ENCODE data around the gene OR51B6. TPM values are rescaled to one million over a fixed set of nuclear protein-coding genes. Genes with fewer than 3 reads are reported as not detected.
"Not testable (repeated sequence)": the region's sequence is repeated elsewhere in the genome, so short reads cannot be mapped to it uniquely, and the experiment has no call there.

OR51B6 gene, protein sequence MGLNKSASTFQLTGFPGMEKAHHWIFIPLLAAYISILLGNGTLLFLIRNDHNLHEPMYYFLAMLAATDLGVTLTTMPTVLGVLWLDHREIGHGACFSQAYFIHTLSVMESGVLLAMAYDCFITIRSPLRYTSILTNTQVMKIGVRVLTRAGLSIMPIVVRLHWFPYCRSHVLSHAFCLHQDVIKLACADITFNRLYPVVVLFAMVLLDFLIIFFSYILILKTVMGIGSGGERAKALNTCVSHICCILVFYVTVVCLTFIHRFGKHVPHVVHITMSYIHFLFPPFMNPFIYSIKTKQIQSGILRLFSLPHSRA
- not detected for polyA plus RNA-seq (ENCODE audit: insufficient read length in 4 of 4)

DNA sequence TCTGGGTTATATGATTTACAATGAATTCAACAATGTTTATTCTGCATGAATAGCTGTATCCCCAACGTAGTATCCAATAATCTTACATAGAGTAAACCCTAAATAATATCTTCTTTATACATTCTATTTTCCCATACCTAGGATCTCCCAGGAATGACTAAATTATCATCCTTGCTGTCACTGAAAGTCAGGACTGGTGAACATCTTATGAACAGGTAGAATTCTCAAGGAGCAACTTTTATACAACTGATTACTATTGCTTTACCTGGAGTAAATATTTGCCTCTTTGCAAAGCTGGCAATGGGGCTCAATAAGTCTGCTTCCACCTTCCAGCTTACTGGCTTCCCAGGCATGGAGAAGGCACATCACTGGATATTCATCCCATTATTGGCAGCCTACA is at the start of gene OR51B6:
Gene OR51B6 (plus strand): TSS at position 301 of the 400 bp plus-strand sequence. CDS start 0 bp downstream, at position 301.
- no peak for DNase-seq (ENCODE audit: low read depth in 4 of 4, low spot score in 3 of 4)

DNA sequence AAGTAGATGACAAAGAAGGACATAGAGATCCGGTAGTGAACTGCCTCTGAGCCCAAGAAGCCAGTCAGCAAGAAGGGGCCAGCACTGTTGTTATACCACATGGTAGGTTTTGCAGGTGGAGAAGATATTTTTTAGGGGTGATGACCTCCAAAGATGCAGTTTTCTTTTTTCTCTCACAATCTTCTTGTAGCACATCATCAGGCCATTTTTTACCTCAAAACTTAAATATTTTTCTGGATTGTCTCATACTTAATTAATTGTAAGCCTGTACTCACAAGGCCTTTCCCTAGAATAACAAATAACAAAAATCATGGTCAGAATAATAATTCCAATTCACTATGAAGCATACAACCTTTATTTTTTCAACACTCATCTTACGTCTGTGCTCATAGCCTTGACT is 49.5 kb upstream of the OR51B6 start, which contains the start of gene OR51B4:
Gene OR51B4 (minus strand): TSS at position 101 of the 400 bp plus-strand sequence. CDS start 0 bp downstream, at position 101.
- no peak for DNase-seq (ENCODE audit: low read depth in 4 of 4, low spot score in 3 of 4)

DNA sequence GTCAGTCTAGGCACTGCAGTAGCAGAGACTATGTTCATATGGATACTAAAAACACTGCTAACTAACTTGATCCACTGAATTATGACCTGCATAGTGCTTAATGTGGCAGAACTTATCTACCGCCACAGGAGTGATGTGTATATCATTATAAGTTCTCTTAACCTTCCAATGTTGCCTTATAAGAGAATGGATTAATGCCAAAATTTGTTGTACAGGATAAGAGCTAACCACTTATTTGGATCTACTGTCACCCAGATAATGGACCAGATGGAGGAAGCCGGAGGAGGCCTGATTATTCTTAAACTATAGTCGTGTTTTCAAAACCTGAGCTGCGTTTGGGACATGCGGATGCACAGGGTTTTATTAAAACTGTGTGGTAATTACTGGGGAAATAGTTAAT is 47.7 kb upstream of the OR51B6 start:
- DNase-seq (ENCODE audit: low read depth in 4 of 4, low spot score in 3 of 4): no peak

DNA sequence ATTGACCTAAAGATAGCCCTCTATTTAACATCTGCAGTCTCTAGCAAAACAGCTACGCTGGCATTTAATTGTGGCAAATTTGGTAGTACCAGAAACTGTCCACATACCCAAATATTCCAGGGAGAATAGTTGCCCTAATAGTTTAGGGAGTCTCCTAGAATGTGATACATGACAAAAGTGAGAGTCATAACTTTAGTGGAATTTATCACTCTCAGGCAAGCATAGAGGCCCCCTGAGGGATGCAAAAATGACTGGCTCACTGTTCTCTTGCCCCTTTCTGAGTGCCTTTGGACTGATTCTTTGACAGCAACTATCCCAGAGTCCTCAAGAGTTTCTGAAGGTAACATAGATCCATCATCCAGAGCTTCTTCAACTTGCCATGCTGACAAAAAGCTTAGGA is 47.3 kb upstream of the OR51B6 start:
- no peak for DNase-seq (ENCODE audit: low read depth in 4 of 4, low spot score in 3 of 4)

DNA sequence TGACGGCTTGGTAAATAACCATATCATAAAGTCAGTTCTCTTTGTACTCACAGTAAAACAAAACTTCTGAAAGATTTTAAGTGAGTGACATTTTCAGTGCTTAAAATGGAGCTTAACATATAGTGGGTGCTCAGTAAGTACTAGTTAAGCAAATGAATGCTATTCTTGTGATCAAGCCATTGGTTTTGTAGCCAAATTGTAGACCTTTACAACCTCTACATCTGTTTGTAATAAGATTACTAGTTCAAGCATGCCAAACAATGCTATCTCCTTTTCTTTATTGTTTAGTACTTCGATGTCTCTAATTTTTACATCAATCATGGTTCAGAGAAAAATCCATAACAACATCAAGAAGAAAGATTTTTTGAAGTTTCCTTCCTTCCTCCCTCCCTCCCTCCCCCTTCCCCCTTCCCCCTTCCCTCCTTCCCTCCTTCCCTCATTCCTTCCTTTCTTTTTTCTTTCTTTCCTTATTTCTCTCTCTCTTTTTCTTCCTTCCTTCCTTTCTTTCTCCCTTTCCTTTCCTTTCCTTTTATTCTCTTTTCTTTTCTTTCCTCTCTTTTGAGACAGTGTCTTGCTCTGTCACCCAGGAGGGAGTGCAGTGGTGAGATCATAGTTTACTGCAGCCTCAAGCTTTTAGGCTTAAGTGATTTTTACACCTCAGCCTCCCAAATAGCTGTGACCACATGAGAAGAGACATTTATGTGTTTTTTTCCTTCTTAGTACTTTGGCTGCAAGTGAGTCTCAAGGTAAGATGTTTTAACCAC is 43.9 kb upstream of the OR51B6 start:
- no peak for DNase-seq (ENCODE audit: low read depth in 4 of 4, low spot score in 3 of 4)

DNA sequence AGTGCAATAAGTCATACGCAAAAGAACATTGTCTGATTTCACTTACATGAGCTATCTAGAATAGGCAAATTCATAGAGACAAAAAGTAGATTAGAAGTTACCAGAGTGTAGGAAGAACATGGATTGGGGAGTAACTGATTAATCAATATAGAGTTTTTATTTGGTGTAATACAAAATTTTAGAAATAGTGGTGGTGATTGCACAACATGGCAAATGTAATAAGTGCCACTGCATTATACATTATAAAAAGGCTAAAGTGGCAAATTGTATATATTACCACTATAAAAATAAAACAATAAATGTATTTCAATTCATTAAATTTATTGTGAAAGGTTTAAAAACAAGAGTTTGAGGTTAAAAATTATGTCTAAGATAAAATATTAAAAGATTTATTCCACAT is 40.9 kb upstream of the OR51B6 start:
- no peak for DNase-seq (ENCODE audit: low read depth in 4 of 4, low spot score in 3 of 4)

DNA sequence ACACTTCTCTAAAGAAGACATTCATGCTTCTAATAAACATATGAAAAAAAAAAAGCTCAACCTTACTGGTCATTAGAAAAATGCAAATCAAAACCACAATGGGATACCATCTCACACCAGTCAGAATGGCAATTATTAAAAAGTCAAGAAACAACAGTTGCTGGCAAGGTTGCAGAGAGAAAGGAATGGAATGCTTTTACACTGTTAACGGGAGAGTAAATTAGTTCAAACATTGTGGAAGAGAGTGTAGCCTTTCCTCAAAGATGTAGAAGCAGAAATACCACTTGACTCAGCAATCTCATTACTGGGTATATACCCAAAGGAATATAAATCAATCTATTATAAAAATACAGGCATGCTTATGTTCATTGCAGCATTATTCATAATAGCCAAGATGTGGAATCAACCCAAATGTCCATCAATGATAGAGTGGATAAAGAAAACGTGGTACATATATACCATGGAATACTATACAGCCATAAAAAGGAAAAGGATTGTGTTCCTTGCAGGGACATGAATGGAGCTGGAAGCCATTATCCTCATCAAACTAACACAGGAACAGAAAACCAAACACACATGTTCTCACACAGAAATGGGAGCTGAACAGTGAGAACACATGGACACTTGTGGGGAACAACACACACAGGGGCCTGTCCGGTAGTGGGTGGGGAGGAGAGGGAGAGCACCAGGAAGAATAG is 37.8 kb upstream of the OR51B6 start:
- not testable (repeated sequence) for DNase-seq (ENCODE audit: low read depth in 4 of 4, low spot score in 3 of 4)

DNA sequence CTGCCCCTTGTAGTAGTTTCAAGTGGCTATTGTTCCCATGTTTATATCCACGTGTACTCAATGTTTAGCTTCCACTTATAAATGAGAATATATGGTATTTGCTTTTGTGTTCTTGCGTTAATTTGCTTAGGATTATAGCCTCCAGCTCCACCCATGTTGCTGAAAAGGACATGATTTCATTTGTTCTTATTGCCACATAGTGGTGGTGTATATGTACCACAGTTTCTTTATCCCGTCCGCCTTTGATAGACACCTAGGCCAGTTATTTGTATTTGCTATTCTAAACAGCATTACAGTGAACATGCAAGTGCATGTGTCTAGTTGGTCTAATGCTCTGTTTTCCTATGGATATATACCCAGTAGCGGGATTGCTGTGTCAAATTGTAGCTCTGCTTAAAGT is 34.0 kb upstream of the OR51B6 start:
- DNase-seq (ENCODE audit: low read depth in 4 of 4, low spot score in 3 of 4): no peak

DNA sequence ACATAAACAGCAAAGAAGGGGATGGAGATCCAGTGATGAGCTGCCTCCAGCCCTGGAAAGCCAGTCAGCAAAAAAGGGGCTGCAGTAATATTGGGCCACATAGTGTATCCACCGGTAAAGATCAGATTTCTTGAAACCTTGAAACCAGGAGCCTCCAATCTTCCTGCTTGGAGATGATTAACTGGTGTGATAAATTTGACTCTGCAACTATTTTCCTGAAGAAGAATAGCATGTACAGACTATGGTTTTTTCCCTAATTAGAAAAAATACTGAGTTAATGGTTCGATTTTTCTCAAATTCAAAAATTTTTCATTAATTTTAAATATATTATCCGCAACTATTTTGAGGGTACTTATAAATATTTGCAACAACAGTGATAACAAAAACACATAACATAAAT is 27.1 kb upstream of the OR51B6 start, which contains the start of gene OR51B2:
Gene OR51B2 (minus strand): TSS at position 101 of the 400 bp plus-strand sequence. CDS start 0 bp downstream, at position 101.
- no peak for DNase-seq (ENCODE audit: low read depth in 4 of 4, low spot score in 3 of 4)

DNA sequence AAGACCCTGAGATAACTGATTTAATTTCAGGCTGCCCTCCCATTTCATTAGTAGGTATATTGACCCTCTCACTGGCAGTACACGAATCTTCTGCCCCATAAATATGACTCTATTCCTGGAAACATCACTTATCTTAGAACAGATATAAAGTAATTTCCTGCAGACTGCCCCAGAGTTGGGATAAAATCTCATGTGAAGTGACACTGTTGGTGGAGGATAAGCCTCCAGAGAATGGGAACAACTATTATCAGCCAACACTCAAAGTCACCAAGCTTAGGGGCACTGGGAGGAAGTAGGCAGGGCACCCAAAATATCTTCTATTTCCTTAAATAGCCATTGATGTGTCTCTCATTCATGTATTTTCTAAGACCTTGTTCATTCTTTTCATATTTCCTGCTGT is 16.1 kb upstream of the OR51B6 start:
- no peak for DNase-seq (ENCODE audit: low read depth in 4 of 4, low spot score in 3 of 4)

DNA sequence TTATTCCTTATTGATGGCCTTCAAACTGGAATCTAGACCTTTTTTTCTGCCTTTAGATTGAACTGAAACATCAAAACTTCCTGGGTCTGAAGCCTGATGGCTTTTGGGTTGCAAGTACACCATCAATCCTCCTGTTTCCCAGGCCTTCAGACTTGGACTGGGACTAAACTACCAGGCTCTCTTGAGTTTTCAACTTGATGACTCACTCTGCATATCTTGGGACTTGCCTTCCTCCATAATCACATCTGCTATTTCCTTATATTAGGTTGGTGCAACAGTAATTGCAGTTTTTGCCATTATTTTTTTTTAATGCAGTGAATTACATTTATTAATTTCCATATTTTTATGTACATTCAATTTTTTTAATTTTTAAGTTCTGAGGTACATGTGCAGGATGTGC is 15.0 kb upstream of the OR51B6 start:
- DNase-seq (ENCODE audit: low read depth in 4 of 4, low spot score in 3 of 4): no peak

DNA sequence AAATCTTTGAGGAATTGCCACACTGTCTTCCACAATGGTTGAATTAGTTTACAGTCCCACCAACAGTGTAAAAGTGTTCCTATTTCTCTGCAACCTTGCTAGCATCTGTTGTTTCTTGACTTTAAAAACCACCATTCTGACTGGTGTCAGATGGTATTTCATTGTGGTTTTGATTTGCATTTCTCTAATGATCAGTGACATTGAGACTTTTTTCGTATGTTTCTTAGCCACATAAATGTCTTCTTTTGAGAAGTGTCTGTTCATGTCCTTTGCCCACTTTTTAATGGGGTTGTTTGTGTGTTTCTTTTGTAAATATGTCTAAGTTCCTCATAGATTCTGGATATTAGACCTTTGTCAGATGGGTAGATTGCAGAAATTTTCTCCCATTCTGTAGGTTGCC is 14.1 kb upstream of the OR51B6 start:
- DNase-seq (ENCODE audit: low read depth in 4 of 4, low spot score in 3 of 4): not testable (repeated sequence)

DNA sequence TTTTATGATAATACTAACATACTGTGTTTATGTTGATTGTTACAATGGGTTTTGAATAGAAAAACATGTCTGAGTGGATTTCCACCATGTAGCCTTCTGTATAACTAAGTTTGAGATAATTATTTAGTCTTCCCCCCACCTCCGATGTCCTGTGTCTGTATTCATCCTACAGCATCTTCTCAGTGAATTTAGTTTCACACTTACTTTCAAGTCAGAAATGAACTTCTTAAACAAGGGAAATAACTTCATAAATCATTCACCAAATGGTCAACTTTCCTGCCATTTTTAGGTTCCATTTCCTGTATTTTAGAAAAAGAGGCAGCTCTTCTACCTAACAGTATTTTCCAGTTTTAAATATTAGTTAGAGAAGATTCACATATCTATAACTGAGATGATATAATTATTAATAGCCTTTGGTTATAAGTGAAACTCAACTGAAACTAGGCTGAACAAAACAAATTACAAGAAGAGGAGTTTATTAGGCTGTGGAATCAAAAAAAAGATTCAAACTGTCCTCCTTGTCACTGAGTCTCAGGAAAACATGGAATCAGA is 11.5 kb upstream of the OR51B6 start:
- no peak for DNase-seq (ENCODE audit: low read depth in 4 of 4, low spot score in 3 of 4)

DNA sequence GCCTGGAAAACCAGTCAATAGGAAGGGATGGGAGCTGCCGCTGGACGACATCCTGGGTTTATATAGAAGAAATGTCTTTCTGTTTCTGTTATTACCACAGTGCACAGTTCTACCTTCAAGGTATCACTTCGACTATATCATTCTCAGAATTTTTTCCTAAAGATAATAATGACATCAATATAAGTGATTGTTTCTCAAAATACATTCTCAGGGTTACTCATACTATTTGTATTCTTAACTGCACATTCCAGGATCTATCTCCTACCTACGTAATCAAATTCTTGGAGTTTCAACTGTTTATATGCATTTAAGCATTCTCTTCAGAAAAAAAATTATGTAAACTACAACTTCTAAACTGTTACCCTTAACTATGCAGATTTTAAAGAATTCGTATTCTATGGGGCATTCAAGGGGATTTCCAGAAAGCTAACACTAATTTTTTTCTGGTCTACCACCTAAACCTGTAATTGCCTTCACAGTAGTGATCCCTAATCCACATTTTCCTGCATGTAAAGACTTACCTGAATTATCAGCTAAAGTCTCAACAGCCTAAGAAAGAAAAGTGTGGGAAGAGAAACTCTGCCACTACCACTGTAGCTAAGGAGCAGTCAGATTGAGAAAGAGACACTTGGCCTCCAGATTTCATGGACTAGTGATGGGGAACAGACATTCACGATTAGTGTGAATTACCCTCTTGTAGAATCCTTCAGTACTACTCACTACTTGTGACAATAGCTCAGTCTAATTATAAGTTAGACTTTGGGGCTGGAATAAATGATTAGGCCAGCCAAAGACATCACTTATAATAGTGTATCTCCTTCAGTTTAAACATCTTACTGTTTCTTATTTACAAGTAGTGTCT is 7.6 kb upstream of the OR51B6 start, which contains the start of gene OR51B5:
Gene OR51B5 (minus strand): TSS at position 51 of the 862 bp plus-strand sequence. CDS start 0 bp downstream, at position 51.
- no peak for DNase-seq (ENCODE audit: low read depth in 4 of 4, low spot score in 3 of 4)

DNA sequence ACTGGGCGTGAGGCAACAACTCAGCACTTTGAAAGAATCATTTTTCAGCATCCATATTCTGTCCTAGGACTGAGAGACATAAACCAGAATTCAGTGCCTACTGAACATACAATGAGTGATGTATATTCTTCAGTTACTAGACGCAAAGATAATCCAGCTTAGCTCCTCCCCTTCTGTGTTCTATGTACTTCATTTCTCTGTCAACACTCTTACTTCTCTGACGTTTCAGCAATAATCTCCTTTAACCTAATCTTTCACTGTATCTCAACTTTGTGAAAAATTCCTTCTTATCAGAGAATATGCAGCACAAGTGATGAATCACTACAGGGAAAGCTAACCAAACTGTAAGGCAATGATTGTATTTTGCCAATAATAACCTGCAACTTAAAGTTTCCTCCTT is 5.5 kb upstream of the OR51B6 start:
- DNase-seq (ENCODE audit: low read depth in 4 of 4, low spot score in 3 of 4): no peak

DNA sequence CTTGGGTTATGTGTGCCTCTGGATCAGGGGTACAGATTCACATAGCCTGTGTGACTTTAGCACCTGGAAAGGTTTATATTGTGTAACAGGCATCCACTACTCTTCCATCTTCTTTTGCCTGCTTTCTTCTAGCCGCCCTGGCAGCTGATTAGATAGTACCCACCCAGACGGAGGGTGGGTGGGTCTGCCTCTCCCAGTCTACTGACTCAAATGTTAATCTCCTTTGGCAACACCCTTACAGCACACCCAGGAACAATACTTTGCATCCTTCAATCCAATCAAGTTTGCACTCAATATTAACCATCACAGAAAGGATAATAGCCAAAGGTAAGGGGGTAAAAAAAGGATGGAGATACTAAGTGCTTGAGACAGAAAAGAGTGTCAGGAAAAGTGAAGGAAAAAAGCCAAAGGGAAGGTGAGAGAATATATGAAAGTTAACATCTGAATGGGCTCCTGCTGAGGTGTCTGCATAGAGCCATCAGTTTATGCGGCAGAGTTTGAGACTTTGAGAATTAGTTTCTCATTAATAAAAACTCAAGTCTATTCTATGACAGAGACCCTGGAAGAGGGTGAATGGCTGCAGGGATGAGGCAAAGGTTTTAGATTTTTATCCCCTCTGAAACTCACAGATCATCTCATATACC is 2.6 kb upstream of the OR51B6 start:
- DNase-seq (ENCODE audit: low read depth in 4 of 4, low spot score in 3 of 4): no peak

DNA sequence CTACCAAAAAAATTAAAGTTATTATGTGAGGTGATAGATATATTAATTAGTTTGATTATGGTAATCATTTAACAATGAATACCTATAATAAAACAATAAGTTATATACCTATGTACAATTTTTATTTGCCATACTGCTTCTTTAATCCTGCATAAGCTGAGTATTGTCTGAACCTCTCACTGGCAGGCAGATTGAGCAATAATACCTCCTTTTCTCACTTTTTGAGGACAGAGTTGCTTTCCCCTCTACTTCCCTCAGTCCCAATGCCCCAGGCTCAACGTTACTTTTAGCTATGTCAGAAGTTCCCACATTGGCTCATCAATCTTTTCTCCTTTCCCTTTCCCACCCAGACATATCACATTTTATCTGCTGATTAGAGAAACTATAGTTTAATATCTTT is 1.8 kb upstream of the OR51B6 start:
- DNase-seq (ENCODE audit: low read depth in 4 of 4, low spot score in 3 of 4): no peak

DNA sequence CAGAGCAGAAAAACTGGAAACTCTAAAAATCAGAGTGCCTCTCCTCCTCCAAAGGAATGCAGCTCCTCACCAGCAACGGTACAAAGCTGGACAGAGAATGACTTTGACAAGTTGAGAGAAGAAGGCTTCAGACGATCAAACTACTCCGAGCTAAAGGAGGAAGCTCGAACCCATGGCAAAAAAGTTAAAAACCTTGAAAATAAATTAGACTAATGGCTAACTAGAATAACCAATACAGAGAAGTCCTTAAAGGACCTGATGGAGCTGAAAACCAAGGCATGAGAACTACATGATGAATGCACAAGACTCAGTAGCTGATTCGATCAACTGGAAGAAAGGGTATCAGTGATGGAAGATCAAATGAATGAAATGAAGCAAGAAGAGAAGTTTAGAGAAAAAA is 4.7 kb downstream of the OR51B6 start:
- not testable (repeated sequence) for DNase-seq (ENCODE audit: low read depth in 4 of 4, low spot score in 3 of 4)

DNA sequence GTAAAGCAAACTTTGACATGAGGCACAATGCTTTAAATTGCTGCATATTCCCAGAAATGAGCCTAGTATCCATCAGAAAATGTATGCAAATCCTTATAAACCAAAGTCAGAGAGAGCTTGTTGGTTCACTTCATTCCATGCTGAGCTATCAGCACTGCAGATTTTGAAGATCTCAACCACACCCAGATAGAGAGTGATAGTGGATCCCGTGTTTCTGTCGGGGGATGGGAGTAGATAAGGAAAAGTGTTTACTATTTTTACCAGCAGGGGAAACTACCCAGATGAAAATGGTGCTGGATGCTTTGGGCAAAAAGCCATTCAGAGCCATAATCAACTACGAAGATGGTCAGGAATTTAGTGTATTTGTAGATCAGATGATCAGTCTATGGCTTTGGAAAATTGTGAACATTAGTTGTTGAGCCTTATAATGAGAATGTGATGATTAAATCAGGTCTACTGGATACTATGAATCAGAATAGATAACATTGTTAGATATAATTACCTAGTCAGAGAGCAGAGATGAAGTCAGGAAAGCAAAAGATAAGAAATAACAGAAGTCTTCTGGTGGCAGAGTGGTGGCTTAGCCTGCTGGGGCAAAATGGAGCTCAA is 10.8 kb downstream of the OR51B6 start:
- DNase-seq (ENCODE audit: low read depth in 4 of 4, low spot score in 3 of 4): no peak
